Natural killer cell (primary cell): ENCODE data around the gene NADK2. TPM values are rescaled to one million over a fixed set of nuclear protein-coding genes. Genes with fewer than 3 reads are reported as not detected.

ENCODE experiments used
- ATAC-seq, 3 donors: fragments of 150-1000 bp in 2 of 3; fragments of 200-7000 bp in 1 of 3; cut with Tn5 transposase; 1 replicate in 1 of 3; 2 replicates in 2 of 3; pipeline ENCODE4 v1.10.0; 2021; ENCODE audit warnings: mild to moderate bottlenecking in 2 of 3, moderate library complexity in 2 of 3
- DNase-seq, 2 donors: peaks; one replicate each; pipeline versions ENCODE4 v3.0.0 to v3.0.0-alpha.2; 2013 to 2021; ENCODE audit warnings: mixed read lengths in 1 of 2
- H3K27ac ChIP-seq: one replicate; pipeline ENCODE4 v1.5.1; 2013; ENCODE audit warnings: mild to moderate bottlenecking, low read length
- H3K27me3 ChIP-seq: one replicate; pipeline ENCODE4 v1.6.1; 2013; ENCODE audit warnings: low read length; ENCODE audit not compliant: control insufficient read depth, insufficient read depth
- H3K36me3 ChIP-seq: one replicate; pipeline ENCODE4 v1.6.1; 2013; ENCODE audit warnings: low read length; ENCODE audit not compliant: control insufficient read depth, insufficient read depth
- H3K4me1 ChIP-seq: one replicate; pipeline ENCODE4 v1.6.1; 2013; ENCODE audit warnings: low read length; ENCODE audit not compliant: control insufficient read depth, insufficient read depth
- H3K4me3 ChIP-seq: one replicate; pipeline ENCODE4 v1.5.1; 2013; ENCODE audit warnings: low read length
- H3K9me3 ChIP-seq: one replicate; pipeline ENCODE4 v1.6.1; 2013; ENCODE audit warnings: low read length; ENCODE audit not compliant: control insufficient read depth, insufficient read depth
- H3K27ac Mint-ChIP-seq, 2 donors: one replicate each; pipeline ENCODE4 v1.8.0; 2022; ENCODE audit warnings: mild to moderate bottlenecking in 2 of 2, mixed read lengths in 2 of 2, moderate library complexity in 1 of 2
- H3K27me3 Mint-ChIP-seq, 2 donors: one replicate each; pipeline ENCODE4 v1.8.0; 2022; ENCODE audit warnings: low read depth in 2 of 2, mixed read lengths in 2 of 2
- H3K36me3 Mint-ChIP-seq: one replicate; pipeline ENCODE4 v1.8.0; 2022; ENCODE audit warnings: mixed read lengths
- H3K4me1 Mint-ChIP-seq, 2 donors: one replicate each; pipeline ENCODE4 v1.8.0; 2022; ENCODE audit warnings: mixed read lengths in 2 of 2
- H3K4me3 Mint-ChIP-seq: one replicate; pipeline ENCODE4 v1.8.0; 2022; ENCODE audit warnings: mild to moderate bottlenecking, moderate library complexity, mixed read lengths
- H3K9me3 Mint-ChIP-seq, 2 donors: one replicate each; pipeline ENCODE4 v1.8.0; 2022; ENCODE audit warnings: mixed read lengths in 2 of 2
- WGBS: methylation state at CpG from one replicate; pipeline ENCODE4 v1.1.7; 2013; ENCODE audit warnings: missing lambda C conversion rate; ENCODE audit not compliant: insufficient coverage; 5-methylcytosine and 5-hydroxymethylcytosine counted together
- intact Hi-C: fragments of 100-400 bp; cut with micrococcal nuclease; formaldehyde crosslinking; loops from one replicate; pipeline ENCODE4 v1.14.2; 2022
- total RNA-seq, 4 donors: library from RNA; stranded (reverse); fragments of 120-200 nt in 1 of 4; gene quantifications; one replicate each; pipeline versions ENCODE4 v1.2.3 to v1.2.4, GENCODE V29; 2013 to 2022
- TF ChIP-seq, protein P1 (sequence below): fragments of 200-600 bp; IDR thresholded peaks from one replicate; pipeline ENCODE4 v1.8.0; 2022; ENCODE audit warnings: antibody characterized with exemption

Gene NADK2
- total RNA-seq, 3 donors from 2014 or later (not counting 1 experiment from before 2014, with no cell fraction given) = 13.1 to 16.2 (median 14.3) TPM

DNA sequence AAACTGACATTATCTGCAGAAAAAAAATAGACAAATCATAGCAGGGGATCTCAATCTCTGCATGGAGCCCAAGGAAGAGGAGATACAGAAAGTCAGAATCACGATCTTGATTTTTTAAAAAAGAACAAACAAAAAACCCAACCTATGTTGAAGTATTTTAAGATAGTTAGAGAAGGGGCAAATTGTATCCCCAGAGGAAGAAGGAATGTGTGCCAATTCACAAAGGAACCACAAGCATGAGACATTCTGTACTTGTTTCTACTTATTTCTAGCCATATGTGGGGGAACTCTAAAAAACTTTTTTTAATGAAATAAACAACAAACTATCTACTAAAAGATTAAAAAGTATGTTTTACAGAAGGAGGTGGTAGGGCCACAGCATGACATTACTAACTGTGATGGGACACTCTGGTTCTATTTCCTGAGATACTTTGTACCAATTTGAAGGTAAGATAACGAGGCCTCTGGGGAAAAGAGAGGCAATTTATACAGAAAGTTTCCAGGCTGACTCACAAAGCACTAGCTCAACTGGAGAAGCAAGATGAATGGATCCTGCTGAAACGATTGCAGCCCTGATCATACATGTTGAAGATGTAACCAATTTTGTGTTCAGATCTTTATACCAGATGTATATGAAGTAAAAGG lies 37.5 kb upstream of the NADK2 start:
- Mint-ChIP-seq H3K27ac (no peak overlapping the region), H3K4me3 (no peak overlapping the region), H3K36me3 (no peaks in the 10 kb centered on the region), H3K27me3 (peaks cover 9 to 14% of the 10 kb centered on the region in 2 donors), H3K9me3 (no peaks in the 10 kb centered on the region), H3K4me1 (no peaks in the 10 kb centered on the region)
- WGBS = 66% methylated on average over 2 of the region's 3 CpGs
- Histone ChIP-seq H3K9me3 (no peaks in the 10 kb centered on the region), H3K4me1 (no peaks in the 10 kb centered on the region), H3K27me3 (no peaks in the 10 kb centered on the region), H3K36me3 (no peaks in the 10 kb centered on the region), H3K4me3 (no peak overlapping the region), H3K27ac (no peak overlapping the region)
- intact Hi-C loops = no loop called here
- TF ChIP-seq, protein P1, sequence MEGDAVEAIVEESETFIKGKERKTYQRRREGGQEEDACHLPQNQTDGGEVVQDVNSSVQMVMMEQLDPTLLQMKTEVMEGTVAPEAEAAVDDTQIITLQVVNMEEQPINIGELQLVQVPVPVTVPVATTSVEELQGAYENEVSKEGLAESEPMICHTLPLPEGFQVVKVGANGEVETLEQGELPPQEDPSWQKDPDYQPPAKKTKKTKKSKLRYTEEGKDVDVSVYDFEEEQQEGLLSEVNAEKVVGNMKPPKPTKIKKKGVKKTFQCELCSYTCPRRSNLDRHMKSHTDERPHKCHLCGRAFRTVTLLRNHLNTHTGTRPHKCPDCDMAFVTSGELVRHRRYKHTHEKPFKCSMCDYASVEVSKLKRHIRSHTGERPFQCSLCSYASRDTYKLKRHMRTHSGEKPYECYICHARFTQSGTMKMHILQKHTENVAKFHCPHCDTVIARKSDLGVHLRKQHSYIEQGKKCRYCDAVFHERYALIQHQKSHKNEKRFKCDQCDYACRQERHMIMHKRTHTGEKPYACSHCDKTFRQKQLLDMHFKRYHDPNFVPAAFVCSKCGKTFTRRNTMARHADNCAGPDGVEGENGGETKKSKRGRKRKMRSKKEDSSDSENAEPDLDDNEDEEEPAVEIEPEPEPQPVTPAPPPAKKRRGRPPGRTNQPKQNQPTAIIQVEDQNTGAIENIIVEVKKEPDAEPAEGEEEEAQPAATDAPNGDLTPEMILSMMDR = no peak
- DNase-seq (no peak), ATAC-seq (no peak)

DNA sequence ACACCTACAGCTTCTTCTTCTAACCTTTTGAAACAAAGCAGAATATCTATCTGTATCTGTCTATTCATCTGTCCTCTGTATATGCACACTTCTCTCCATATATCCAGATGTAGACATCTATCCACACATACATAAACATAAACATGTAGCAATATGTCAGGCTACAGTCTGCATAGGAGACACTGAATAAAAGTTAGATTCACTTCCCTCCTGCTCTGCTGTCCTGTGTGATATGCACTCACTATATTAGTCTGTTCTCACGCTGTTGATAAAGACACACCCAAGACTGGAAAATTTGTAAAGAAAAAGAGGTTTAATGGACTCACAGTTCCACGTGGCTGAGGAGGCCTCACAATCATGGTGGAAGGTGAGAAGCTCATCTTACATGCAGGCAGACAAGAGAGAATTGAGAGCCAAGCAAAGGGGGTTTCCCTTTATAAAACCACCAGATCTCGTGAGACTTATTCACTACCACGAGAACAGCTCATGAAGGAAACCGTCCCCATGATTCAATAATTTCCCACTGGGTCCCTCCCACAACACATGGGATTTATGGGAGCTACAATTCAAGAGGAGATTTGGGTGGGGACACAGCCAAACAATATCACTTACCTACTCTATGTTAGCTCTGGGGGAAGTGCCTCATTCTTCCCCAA lies 35.9 kb upstream of the NADK2 start:
- no peaks in the 10 kb centered on the region for H3K36me3 ChIP-seq
- H3K9me3 Mint-ChIP-seq = no peaks in the 10 kb centered on the region
- no peaks in the 10 kb centered on the region for H3K4me1 ChIP-seq
- WGBS = 63% methylated on average over 5 of the region's 5 CpGs
- peaks cover 10 to 19% of the 10 kb centered on the region in 2 donors for H3K27me3 Mint-ChIP-seq
- no peak overlapping the region for H3K27ac ChIP-seq
- H3K36me3 Mint-ChIP-seq = no peaks in the 10 kb centered on the region
- no peaks in the 10 kb centered on the region for H3K9me3 ChIP-seq
- H3K27me3 ChIP-seq = no peaks in the 10 kb centered on the region
- DNase-seq (no peak), ATAC-seq (no peak)
- TF ChIP-seq, protein P1 = no peak
- H3K4me1 Mint-ChIP-seq = no peaks in the 10 kb centered on the region
- intact Hi-C loops = no loop called here
- no peak overlapping the region for H3K4me3 Mint-ChIP-seq
- no peak overlapping the region for H3K4me3 ChIP-seq
- no peak overlapping the region for H3K27ac Mint-ChIP-seq

DNA sequence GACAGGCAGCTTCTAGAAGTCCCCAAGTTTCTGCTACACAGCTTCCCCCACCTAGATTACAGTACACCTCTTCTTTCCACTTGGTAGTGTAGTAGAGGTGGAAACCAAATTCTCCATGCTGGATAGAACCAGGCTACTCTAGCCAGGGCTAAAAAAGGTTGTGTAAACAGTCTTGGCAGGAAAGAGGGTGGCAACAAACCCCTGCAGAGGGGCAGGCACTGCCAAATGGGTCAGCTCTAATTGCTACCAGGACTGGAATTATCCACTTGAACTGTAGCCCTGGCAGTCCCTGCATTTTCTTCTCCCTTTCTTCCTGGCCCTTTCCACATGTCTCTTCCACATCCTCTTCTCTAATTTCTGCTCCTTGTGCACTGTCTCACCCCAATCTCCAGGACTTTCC lies 35.1 kb upstream of the NADK2 start:
- ATAC-seq (no peak), DNase-seq (no peak)
- no peaks in the 10 kb centered on the region for H3K9me3 ChIP-seq
- no peak overlapping the region for H3K27ac ChIP-seq
- no peak overlapping the region for H3K4me3 ChIP-seq
- TF ChIP-seq, protein P1 = no peak
- Mint-ChIP-seq H3K36me3 (no peaks in the 10 kb centered on the region), H3K4me3 (no peak overlapping the region), H3K27ac (no peak overlapping the region), H3K4me1 (no peaks in the 10 kb centered on the region), H3K27me3 (peaks cover 10 to 19% of the 10 kb centered on the region in 2 donors), H3K9me3 (no peaks in the 10 kb centered on the region)
- H3K27me3 ChIP-seq = no peaks in the 10 kb centered on the region
- intact Hi-C loops = no loop called here
- no peaks in the 10 kb centered on the region for H3K4me1 ChIP-seq
- no peaks in the 10 kb centered on the region for H3K36me3 ChIP-seq
